CD4-positive, CD25-positive, alpha-beta regulatory T cell (primary cell): ENCODE measurements around the gene WNT5A. TPM values are rescaled to one million over a fixed set of nuclear protein-coding genes. Genes with fewer than 3 reads are reported as not detected.

Experiments used
- ATAC-seq, 2 donors: fragments of 150-1000 bp; cut with Tn5 transposase; one replicate each; pipeline ENCODE4 v1.10.0; 2021; ENCODE audit warnings: low read depth in 2 of 2, moderate number of reproducible peaks in 2 of 2, moderate library complexity in 1 of 2
- DNase-seq, 3 donors: peaks; one replicate each; pipeline versions ENCODE4 v3.0.0 to v3.0.0-alpha.2; 2012 to 2022; ENCODE audit warnings: mixed read lengths in 1 of 3
- H3K27ac ChIP-seq: one replicate; pipeline ENCODE4 v1.7.0; 2013; ENCODE audit warnings: mild to moderate bottlenecking, low read length; ENCODE audit not compliant: insufficient read depth, poor library complexity, severe bottlenecking
- H3K27me3 ChIP-seq: one replicate; pipeline ENCODE4 v1.7.0; 2013; ENCODE audit warnings: low read length; ENCODE audit not compliant: control insufficient read depth, insufficient read depth
- H3K36me3 ChIP-seq: one replicate; pipeline ENCODE4 v1.7.0; 2013; ENCODE audit warnings: mild to moderate bottlenecking, low read length, moderate library complexity; ENCODE audit not compliant: control insufficient read depth, insufficient read depth
- H3K4me1 ChIP-seq: 2 replicates; pipeline ENCODE4 v1.7.0; 2013; ENCODE audit warnings: mild to moderate bottlenecking, low read length; ENCODE audit not compliant: insufficient read depth, control insufficient read depth, poor library complexity, severe bottlenecking
- H3K4me3 ChIP-seq: one replicate; pipeline ENCODE4 v1.7.0; 2013; ENCODE audit warnings: low read depth, mild to moderate bottlenecking, low read length, moderate library complexity
- H3K9me3 ChIP-seq, 2 experiments: 1 replicate in 1 of 2; 2 replicates in 1 of 2; pipeline ENCODE4 v1.7.0; 2013; ENCODE audit warnings: low read length in 2 of 2, mild to moderate bottlenecking in 1 of 2, moderate library complexity in 1 of 2; ENCODE audit not compliant: control insufficient read depth in 2 of 2
- H3K27ac Mint-ChIP-seq, 3 donors: one replicate each; pipeline ENCODE4 v1.8.0; 2020 to 2022; ENCODE audit warnings: mild to moderate bottlenecking in 3 of 3, mixed read lengths in 3 of 3, moderate library complexity in 2 of 3
- H3K27me3 Mint-ChIP-seq: one replicate; pipeline ENCODE4 v1.8.0; 2022; ENCODE audit warnings: mild to moderate bottlenecking, mixed read lengths
- H3K36me3 Mint-ChIP-seq: one replicate; pipeline ENCODE4 v1.8.0; 2020; ENCODE audit warnings: mixed read lengths
- H3K4me1 Mint-ChIP-seq, 4 donors: one replicate each; pipeline ENCODE4 v1.8.0; 2020 to 2022; ENCODE audit warnings: mixed read lengths in 4 of 4, mild to moderate bottlenecking in 1 of 4
- H3K4me3 Mint-ChIP-seq, 4 donors: one replicate each; pipeline ENCODE4 v1.8.0; 2020 to 2022; ENCODE audit warnings: mild to moderate bottlenecking in 4 of 4, mixed read lengths in 4 of 4, moderate library complexity in 3 of 4
- H3K9me3 Mint-ChIP-seq, 7 donors: one replicate each; pipeline ENCODE4 v1.8.0; 2020 to 2022; ENCODE audit warnings: mixed read lengths in 7 of 7, mild to moderate bottlenecking in 3 of 7, moderate library complexity in 2 of 7
- polyA plus RNA-seq, 4 donors: library from polyadenylated mRNA; unstranded; fragments of 300-500 nt; fragmentation: Illumina TruSeq; gene quantifications; one replicate each; pipeline ENCODE4 v1.2.3, GENCODE V29; 2021
- total RNA-seq: library from RNA; stranded (reverse); gene quantifications from one replicate; pipeline ENCODE4 v1.2.3, GENCODE V29; 2022

The WNT5A gene
- total RNA-seq, result not detected
- not detected for polyA plus RNA-seq

GRCh38 chr3:55486857-55487380 is at the start of gene WNT5A:
Gene WNT5A, minus strand, starts transcription at chr3:55487306. Its CDS starts 321 bp downstream, at chr3:55486985.
- Histone ChIP-seq H3K27me3 (peaks cover 10% of the 10 kb centered on the region), H3K27ac (no peak within 1 kb of the TSS), H3K36me3 (no peaks in the 10 kb centered on the region), H3K4me3 (no peak within 1 kb of the TSS), H3K4me1 (peaks cover 3% of the 10 kb centered on the region), H3K9me3 (no peaks in the 10 kb centered on the region)
- Mint-ChIP-seq H3K27ac (no peak within 1 kb of the TSS), H3K36me3 (no peaks in the 10 kb centered on the region), H3K4me1 (peaks cover 0 to 13% (median 8%) of the 10 kb centered on the region in 4 donors), H3K4me3 (peak within 1 kb of the TSS in 3 of 4 donors; percentile 28 to 61 (median 59)), H3K9me3 (peaks cover 0 to 4% (median 0%) of the 10 kb centered on the region in 7 donors), H3K27me3 (peaks cover 74% of the 10 kb centered on the region)
- DNase-seq, result no peak
- no peak for ATAC-seq

DNA sequence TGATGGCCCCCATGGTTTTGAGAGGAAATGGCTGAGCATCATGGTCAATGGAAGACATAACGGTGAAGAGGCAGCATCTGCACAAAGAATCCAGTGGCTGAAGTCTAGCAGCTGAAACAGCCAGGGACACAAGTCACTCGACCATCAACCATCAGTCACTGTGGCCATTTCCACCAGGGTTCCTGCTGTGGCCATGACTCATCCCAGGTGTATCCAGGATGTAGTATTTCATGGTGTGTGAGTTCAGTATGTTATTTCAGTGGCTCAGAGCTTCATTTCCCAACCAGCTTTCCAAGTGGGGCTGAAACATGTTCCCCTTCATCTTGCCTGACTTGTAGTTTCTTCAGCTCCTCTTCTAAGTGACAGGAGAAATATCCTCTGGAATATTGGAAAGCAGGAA is 47.8 kb upstream of the WNT5A start:
- no peak overlapping the region for H3K4me3 Mint-ChIP-seq
- no peak for DNase-seq
- H3K4me1 ChIP-seq, result no peaks in the 10 kb centered on the region
- H3K36me3 Mint-ChIP-seq, result no peaks in the 10 kb centered on the region
- ATAC-seq, result no peak
- peaks cover 0 to 3% (median 0%) of the 10 kb centered on the region in 7 donors for H3K9me3 Mint-ChIP-seq
- H3K27ac ChIP-seq, result no peak overlapping the region
- no peaks in the 10 kb centered on the region for H3K4me1 Mint-ChIP-seq
- no peaks in the 10 kb centered on the region for H3K36me3 ChIP-seq
- H3K9me3 ChIP-seq, result no peaks in the 10 kb centered on the region
- H3K4me3 ChIP-seq, result no peak overlapping the region
- no peaks in the 10 kb centered on the region for H3K27me3 Mint-ChIP-seq
- no peaks in the 10 kb centered on the region for H3K27me3 ChIP-seq
- no peak overlapping the region for H3K27ac Mint-ChIP-seq

GRCh38 chr3:55532806-55533205 is 45.7 kb upstream of the WNT5A start:
- H3K4me1 Mint-ChIP-seq, result no peaks in the 10 kb centered on the region
- Histone ChIP-seq H3K27ac (no peak overlapping the region), H3K36me3 (no peaks in the 10 kb centered on the region), H3K4me3 (no peak overlapping the region), H3K4me1 (no peaks in the 10 kb centered on the region), H3K27me3 (no peaks in the 10 kb centered on the region), H3K9me3 (no peaks in the 10 kb centered on the region)
- ATAC-seq (no peak), DNase-seq (no peak)
- peaks cover 0 to 3% (median 0%) of the 10 kb centered on the region in 7 donors for H3K9me3 Mint-ChIP-seq
- H3K27me3 Mint-ChIP-seq, result no peaks in the 10 kb centered on the region
- no peaks in the 10 kb centered on the region for H3K36me3 Mint-ChIP-seq
- H3K4me3 Mint-ChIP-seq, result no peak overlapping the region
- H3K27ac Mint-ChIP-seq, result no peak overlapping the region

DNA sequence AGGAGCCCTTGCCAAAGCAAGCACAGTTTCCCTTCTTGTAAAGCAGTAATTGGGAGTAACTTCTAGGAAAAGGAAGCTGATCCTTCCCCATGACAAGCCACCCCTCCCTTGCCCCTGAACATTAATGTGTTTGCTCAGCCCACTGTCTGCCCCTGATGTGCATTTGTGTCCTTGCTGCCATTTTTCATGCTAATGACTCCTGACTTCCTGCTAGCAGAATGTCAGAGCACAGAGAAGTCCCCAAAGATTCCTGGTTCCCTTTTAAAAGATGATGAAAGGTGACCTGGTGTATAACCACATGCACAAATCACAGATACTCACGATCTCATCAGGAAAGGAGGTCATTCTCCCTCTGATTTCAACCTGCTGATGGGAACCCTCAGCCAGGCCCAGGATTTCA is 44.2 kb upstream of the WNT5A start:
- Mint-ChIP-seq H3K27ac (no peak overlapping the region), H3K4me3 (no peak overlapping the region), H3K4me1 (no peaks in the 10 kb centered on the region), H3K27me3 (no peaks in the 10 kb centered on the region), H3K9me3 (peaks cover 0 to 3% (median 0%) of the 10 kb centered on the region in 7 donors), H3K36me3 (no peaks in the 10 kb centered on the region)
- Histone ChIP-seq H3K27me3 (no peaks in the 10 kb centered on the region), H3K27ac (no peak overlapping the region), H3K36me3 (no peaks in the 10 kb centered on the region), H3K4me1 (no peaks in the 10 kb centered on the region), H3K4me3 (no peak overlapping the region), H3K9me3 (no peaks in the 10 kb centered on the region)
- no peak for DNase-seq
- ATAC-seq, result no peak

DNA sequence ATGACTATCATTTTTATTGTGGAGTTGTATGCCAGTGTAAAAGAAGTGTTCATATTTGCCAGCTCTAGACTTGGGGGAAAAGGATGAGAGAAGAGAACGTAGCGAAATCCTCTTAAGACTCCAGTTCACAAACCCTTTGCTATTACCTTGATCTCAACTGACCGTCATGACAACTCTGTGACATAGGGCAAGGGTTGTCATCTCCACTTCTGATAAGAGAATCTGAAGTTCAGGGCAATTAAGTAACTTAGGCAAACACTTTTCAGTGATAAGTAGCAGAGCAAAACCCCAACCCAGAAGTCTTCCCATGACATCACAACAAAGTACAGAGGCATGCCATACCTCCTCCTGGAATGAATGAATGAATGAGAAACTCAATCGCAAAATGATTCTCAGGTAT is 40.3 kb upstream of the WNT5A start:
- DNase-seq (no peak), ATAC-seq (no peak)
- H3K36me3 ChIP-seq, result no peaks in the 10 kb centered on the region
- H3K4me1 Mint-ChIP-seq, result no peaks in the 10 kb centered on the region
- no peaks in the 10 kb centered on the region for H3K27me3 Mint-ChIP-seq
- H3K4me3 Mint-ChIP-seq, result no peak overlapping the region
- H3K27ac Mint-ChIP-seq, result no peak overlapping the region
- no peaks in the 10 kb centered on the region for H3K4me1 ChIP-seq
- H3K9me3 Mint-ChIP-seq, result peaks cover 0 to 4% (median 0%) of the 10 kb centered on the region in 7 donors
- H3K27ac ChIP-seq, result no peak overlapping the region
- H3K27me3 ChIP-seq, result no peaks in the 10 kb centered on the region
- H3K4me3 ChIP-seq, result no peak overlapping the region
- no peaks in the 10 kb centered on the region for H3K36me3 Mint-ChIP-seq
- no peaks in the 10 kb centered on the region for H3K9me3 ChIP-seq

- DNase-seq (no peak), ATAC-seq (no peak)
- Histone ChIP-seq H3K9me3 (no peaks in the 10 kb centered on the region), H3K27me3 (no peaks in the 10 kb centered on the region), H3K36me3 (no peaks in the 10 kb centered on the region), H3K4me1 (no peaks in the 10 kb centered on the region), H3K4me3 (no peak overlapping the region), H3K27ac (no peak overlapping the region)
- H3K27me3 Mint-ChIP-seq, result no peaks in the 10 kb centered on the region
- H3K4me3 Mint-ChIP-seq, result no peak overlapping the region
- peaks cover 0 to 4% (median 0%) of the 10 kb centered on the region in 7 donors for H3K9me3 Mint-ChIP-seq
- no peak overlapping the region for H3K27ac Mint-ChIP-seq
- H3K4me1 Mint-ChIP-seq, result no peaks in the 10 kb centered on the region
- H3K36me3 Mint-ChIP-seq, result no peaks in the 10 kb centered on the region
Observed at GRCh38 chr3:55526332-55527030, 39.4 kb upstream of the WNT5A start.

DNA sequence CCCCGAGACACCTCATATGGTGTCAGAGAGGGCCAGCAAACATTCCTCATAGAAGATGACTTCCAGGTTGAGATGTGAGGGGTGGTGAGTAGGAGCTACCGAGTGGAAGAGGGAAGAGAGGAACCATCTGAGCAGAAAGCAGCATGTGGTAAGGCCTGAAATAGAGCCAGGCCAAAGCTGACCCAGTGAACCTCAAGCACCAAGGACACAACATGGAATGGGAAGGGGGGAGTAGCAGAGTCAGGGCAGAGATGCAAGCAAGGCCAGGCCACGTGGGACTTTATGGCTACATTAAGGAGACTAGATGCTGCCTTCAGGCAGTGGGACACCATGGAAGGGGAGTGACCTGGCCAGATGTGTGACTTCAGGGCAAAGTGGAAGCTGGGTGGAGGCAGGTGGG is 38.3 kb upstream of the WNT5A start:
- Histone ChIP-seq H3K36me3 (no peaks in the 10 kb centered on the region), H3K4me3 (no peak overlapping the region), H3K9me3 (no peaks in the 10 kb centered on the region), H3K27ac (no peak overlapping the region), H3K27me3 (no peaks in the 10 kb centered on the region), H3K4me1 (no peaks in the 10 kb centered on the region)
- H3K36me3 Mint-ChIP-seq, result no peaks in the 10 kb centered on the region
- no peaks in the 10 kb centered on the region for H3K4me1 Mint-ChIP-seq
- no peak for ATAC-seq
- no peak overlapping the region for H3K27ac Mint-ChIP-seq
- H3K4me3 Mint-ChIP-seq, result no peak overlapping the region
- no peaks in the 10 kb centered on the region for H3K27me3 Mint-ChIP-seq
- peaks cover 0 to 4% (median 0%) of the 10 kb centered on the region in 7 donors for H3K9me3 Mint-ChIP-seq
- no peak for DNase-seq
